HG03457 (cell line): ENCODE measurements around the gene KRTAP12-1.
"Not testable (repeated sequence)": the region's sequence is repeated elsewhere in the genome, so short reads cannot be mapped to it uniquely, and the experiment has no call there.

Experiments used
- ATAC-seq: cut with Tn5 transposase; IDR thresholded peaks from one replicate; pipeline ENCODE4 v1.9.1; 2021; ENCODE audit warnings: moderate number of reproducible peaks; ENCODE audit not compliant: unreplicated experiment

KRTAP12-1 gene

GRCh38 chr21:44670642-44671432, 11.1 kb downstream of the KRTAP12-1 start:
- no peak for ATAC-seq

- no peak for ATAC-seq
These were observed 14.4 kb downstream of the KRTAP12-1 start for GRCh38 chr21:44667612-44668011.

GRCh38 chr21:44666401-44667320, 15.3 kb downstream of the KRTAP12-1 start, which contains the start of gene KRTAP12-2:
TSS of gene KRTAP12-2 (minus strand) at chr21:44666927. CDS start at chr21:44666886, 41 bp downstream.
- no peak for ATAC-seq

- no peak for ATAC-seq
These were observed 17.3 kb downstream of the KRTAP12-1 start for GRCh38 chr21:44664691-44665090.

- ATAC-seq = not testable (repeated sequence)
These were observed 20.4 kb downstream of the KRTAP12-1 start for GRCh38 chr21:44661567-44661966.

GRCh38 chr21:44658913-44659595, 22.9 kb downstream of the KRTAP12-1 start:
- no peak for ATAC-seq

GRCh38 chr21:44658541-44658910, 23.4 kb downstream of the KRTAP12-1 start:
- ATAC-seq = no peak

- ATAC-seq = no peak
These were observed 24.1 kb downstream of the KRTAP12-1 start, which contains the start of gene KRTAP12-3 for GRCh38 chr21:44657635-44658540. TSS of gene KRTAP12-3 (plus strand) at chr21:44657932. CDS start at chr21:44657980, 48 bp downstream.

- no peak for ATAC-seq
These were observed 25.1 kb downstream of the KRTAP12-1 start for GRCh38 chr21:44656868-44657267.

GRCh38 chr21:44654576-44655175, 27.3 kb downstream of the KRTAP12-1 start, which contains the start of gene KRTAP12-4:
TSS of gene KRTAP12-4 (minus strand) at chr21:44654659. CDS start at chr21:44654614, 45 bp downstream.
- ATAC-seq = no peak

- ATAC-seq = no peak
These were observed 28.0 kb downstream of the KRTAP12-1 start for GRCh38 chr21:44653656-44654575.

- ATAC-seq = no peak
These were observed 28.8 kb downstream of the KRTAP12-1 start for GRCh38 chr21:44653123-44653522.

GRCh38 chr21:44650973-44651675, 30.8 kb downstream of the KRTAP12-1 start:
- ATAC-seq = no peak

GRCh38 chr21:44650265-44650972, 31.5 kb downstream of the KRTAP12-1 start:
- ATAC-seq = no peak

GRCh38 chr21:44649521-44650100, 32.4 kb downstream of the KRTAP12-1 start:
- ATAC-seq = no peak

GRCh38 chr21:44648557-44649311, 33.2 kb downstream of the KRTAP12-1 start:
- no peak for ATAC-seq
